Dendritic cell treated with granulocyte-macrophage colony-stimulating factor and Interleukin-4, amounts not matched to agents 40 ng/mL and 50 ng/mL, for 4 days (primary cell): ENCODE results near the gene FBH1.
"Not testable (repeated sequence)": the region's sequence is repeated elsewhere in the genome, so short reads cannot be mapped to it uniquely, and the experiment has no call there.

Experiments used
- H3K27ac Mint-ChIP-seq: one replicate; pipeline ENCODE4 v1.8.0; 2022; ENCODE audit warnings: mild to moderate bottlenecking, mixed read lengths
- H3K27me3 Mint-ChIP-seq: one replicate; pipeline ENCODE4 v1.8.0; 2022; ENCODE audit warnings: mild to moderate bottlenecking, mixed read lengths
- H3K36me3 Mint-ChIP-seq: one replicate; pipeline ENCODE4 v1.8.0; 2022; ENCODE audit warnings: low read depth, mixed read lengths
- H3K4me1 Mint-ChIP-seq: one replicate; pipeline ENCODE4 v1.8.0; 2022; ENCODE audit warnings: low read depth, mixed read lengths
- H3K4me3 Mint-ChIP-seq: one replicate; pipeline ENCODE4 v1.8.0; 2022; ENCODE audit warnings: mild to moderate bottlenecking, moderate library complexity, mixed read lengths
- H3K9me3 Mint-ChIP-seq: one replicate; pipeline ENCODE4 v1.8.0; 2022; ENCODE audit warnings: mixed read lengths
- intact Hi-C: fragments of 100-400 bp; cut with micrococcal nuclease; formaldehyde crosslinking; loops from one replicate; pipeline ENCODE4 v1.15.0; 2022

Gene FBH1

GRCh38 chr10:5944389-5945189 is 54.5 kb downstream of the FBH1 start:
- H3K27me3 Mint-ChIP-seq = no peaks in the 10 kb centered on the region
- no peaks in the 10 kb centered on the region for H3K36me3 Mint-ChIP-seq
- H3K4me3 Mint-ChIP-seq = no peak overlapping the region
- peaks cover 71% of the 10 kb centered on the region for H3K4me1 Mint-ChIP-seq
- no peaks in the 10 kb centered on the region for H3K9me3 Mint-ChIP-seq
- intact Hi-C loops = loop anchor here (5.0 kb wide), 1 partner anchor 143 kb away; the partner anchor contains the start of gene RBM17
- no peak overlapping the region for H3K27ac Mint-ChIP-seq

GRCh38 chr10:5945190-5945509 is 55.1 kb downstream of the FBH1 start:
- Mint-ChIP-seq H3K4me3 (peak overlapping the region; percentile 64), H3K36me3 (no peaks in the 10 kb centered on the region), H3K4me1 (peaks cover 73% of the 10 kb centered on the region), H3K27ac (peak overlapping the region; percentile 65), H3K27me3 (no peaks in the 10 kb centered on the region), H3K9me3 (no peaks in the 10 kb centered on the region)
- intact Hi-C loops = loop anchor here (5.0 kb wide), 1 partner anchor 142 kb away; the partner anchor contains the start of gene RBM17

- peak overlapping the region; percentile 64 for H3K4me3 Mint-ChIP-seq
- H3K36me3 Mint-ChIP-seq = no peaks in the 10 kb centered on the region
- H3K9me3 Mint-ChIP-seq = no peaks in the 10 kb centered on the region
- H3K4me1 Mint-ChIP-seq = peaks cover 74% of the 10 kb centered on the region
- peak overlapping the region; percentile 65 for H3K27ac Mint-ChIP-seq
- intact Hi-C loops = loop anchor here (5.0 kb wide), 1 partner anchor 142 kb away; the partner anchor contains the start of gene RBM17
- no peaks in the 10 kb centered on the region for H3K27me3 Mint-ChIP-seq
Measured at GRCh38 chr10:5945561-5946418, 55.7 kb downstream of the FBH1 start.

GRCh38 chr10:5946419-5946775 is 56.4 kb downstream of the FBH1 start:
- H3K36me3 Mint-ChIP-seq, H3K4me3 Mint-ChIP-seq, H3K9me3 Mint-ChIP-seq, H3K27me3 Mint-ChIP-seq: not testable (repeated sequence)
- Mint-ChIP-seq H3K4me1 (peaks cover 74% of the 10 kb centered on the region), H3K27ac (peak overlapping the region; percentile 65)
- intact Hi-C loops = loop anchor here (5.0 kb wide), 1 partner anchor 141 kb away; the partner anchor contains the start of gene RBM17

GRCh38 chr10:5946786-5947185 is 56.7 kb downstream of the FBH1 start:
- Mint-ChIP-seq H3K36me3 (no peaks in the 10 kb centered on the region), H3K4me3 (no peak overlapping the region), H3K27ac (peak overlapping the region; percentile 20), H3K4me1 (peaks cover 71% of the 10 kb centered on the region), H3K27me3 (no peaks in the 10 kb centered on the region), H3K9me3 (no peaks in the 10 kb centered on the region)
- intact Hi-C loops = loop anchor here (5.0 kb wide), 1 partner anchor 141 kb away; the partner anchor contains the start of gene RBM17

- no peaks in the 10 kb centered on the region for H3K9me3 Mint-ChIP-seq
- intact Hi-C loops = loop anchor here (5.0 kb wide), 1 partner anchor 140 kb away; the partner anchor contains the start of gene RBM17
- no peak overlapping the region for H3K4me3 Mint-ChIP-seq
- peak overlapping the region; percentile 34 for H3K27ac Mint-ChIP-seq
- H3K4me1 Mint-ChIP-seq = peaks cover 62% of the 10 kb centered on the region
- H3K27me3 Mint-ChIP-seq = no peaks in the 10 kb centered on the region
- no peaks in the 10 kb centered on the region for H3K36me3 Mint-ChIP-seq
Measured at GRCh38 chr10:5947471-5948207, 57.6 kb downstream of the FBH1 start.

GRCh38 chr10:5948208-5948585 is 58.2 kb downstream of the FBH1 start:
- Mint-ChIP-seq H3K36me3 (no peaks in the 10 kb centered on the region), H3K27me3 (no peaks in the 10 kb centered on the region)
- intact Hi-C loops = loop anchor here (5.0 kb wide), 1 partner anchor 139 kb away; the partner anchor contains the start of gene RBM17

GRCh38 chr10:5949009-5949759 is 59.1 kb downstream of the FBH1 start:
- no peak overlapping the region for H3K27ac Mint-ChIP-seq
- H3K4me3 Mint-ChIP-seq = no peak overlapping the region
- H3K9me3 Mint-ChIP-seq = no peaks in the 10 kb centered on the region

More at GRCh38 chr10:5948208-5948585, 58.2 kb downstream of the FBH1 start:
- Mint-ChIP-seq H3K4me1 (peaks cover 61% of the 10 kb centered on the region), H3K27ac (peak overlapping the region; percentile 34), H3K9me3 (no peaks in the 10 kb centered on the region), H3K4me3 (no peak overlapping the region)

GRCh38 chr10:5951167-5951711 is 61.2 kb downstream of the FBH1 start:
- Mint-ChIP-seq H3K4me1 (peaks cover 30% of the 10 kb centered on the region), H3K27me3 (no peaks in the 10 kb centered on the region), H3K36me3 (no peaks in the 10 kb centered on the region), H3K9me3 (no peaks in the 10 kb centered on the region), H3K4me3 (no peak overlapping the region), H3K27ac (no peak overlapping the region)
- intact Hi-C loops = loop anchor here (5.0 kb wide), 1 partner anchor 451 kb away; no protein-coding TSS in a partner anchor

More at GRCh38 chr10:5949009-5949759, 59.1 kb downstream of the FBH1 start:
- H3K36me3 Mint-ChIP-seq = no peaks in the 10 kb centered on the region
- no peaks in the 10 kb centered on the region for H3K27me3 Mint-ChIP-seq
- H3K4me1 Mint-ChIP-seq = peaks cover 51% of the 10 kb centered on the region
- intact Hi-C loops = loop anchor here (5.0 kb wide), 1 partner anchor 138 kb away; the partner anchor contains the start of gene RBM17

- Mint-ChIP-seq H3K4me3 (no peak overlapping the region), H3K9me3 (no peaks in the 10 kb centered on the region), H3K36me3 (peaks cover 4% of the 10 kb centered on the region), H3K27ac (no peak overlapping the region), H3K27me3 (no peaks in the 10 kb centered on the region), H3K4me1 (peaks cover 24% of the 10 kb centered on the region)
- intact Hi-C loops = loop anchor here (5.0 kb wide), 1 partner anchor 450 kb away; no protein-coding TSS in a partner anchor
Measured at GRCh38 chr10:5951721-5952407, 61.8 kb downstream of the FBH1 start.

GRCh38 chr10:5952731-5953385 is 62.8 kb downstream of the FBH1 start:
- Mint-ChIP-seq H3K27me3 (no peaks in the 10 kb centered on the region), H3K36me3 (peaks cover 7% of the 10 kb centered on the region), H3K27ac (no peak overlapping the region), H3K9me3 (no peaks in the 10 kb centered on the region), H3K4me3 (no peak overlapping the region), H3K4me1 (peaks cover 22% of the 10 kb centered on the region)
- intact Hi-C loops = loop anchor here (5.0 kb wide), 1 partner anchor 449 kb away; no protein-coding TSS in a partner anchor

GRCh38 chr10:5953676-5954075 is 63.6 kb downstream of the FBH1 start:
- intact Hi-C loops = loop anchor here (5.0 kb wide), 1 partner anchor 449 kb away; no protein-coding TSS in a partner anchor
- no peak overlapping the region for H3K27ac Mint-ChIP-seq
- no peak overlapping the region for H3K4me3 Mint-ChIP-seq
- no peaks in the 10 kb centered on the region for H3K27me3 Mint-ChIP-seq
- H3K9me3 Mint-ChIP-seq = no peaks in the 10 kb centered on the region
- H3K36me3 Mint-ChIP-seq = peaks cover 7% of the 10 kb centered on the region
- H3K4me1 Mint-ChIP-seq = peaks cover 22% of the 10 kb centered on the region
